Hepatocyte (in vitro differentiated cells): ENCODE results near the gene TPCN2. TPM values are rescaled to one million over a fixed set of nuclear protein-coding genes. Genes with fewer than 3 reads are reported as not detected.

Experiments
- DNase-seq: peaks from one replicate; pipeline ENCODE4 v3.0.0-alpha.2; 2016; ENCODE audit warnings: low spot score
- H2AFZ ChIP-seq: fragments of 200-600 bp; sonication (generic); 2 replicates; pipeline ENCODE4 v1.6.0; 2016; ENCODE audit warnings: antibody characterized with exemption, mild to moderate bottlenecking
- H3K27ac ChIP-seq: fragments of 200-600 bp; sonication (generic); 2 replicates; pipeline ENCODE4 v1.5.1; 2016; ENCODE audit warnings: mild to moderate bottlenecking
- H3K27me3 ChIP-seq: fragments of 200-600 bp; sonication (generic); 2 replicates; pipeline ENCODE4 v1.6.1; 2016
- H3K36me3 ChIP-seq: fragments of 200-600 bp; sonication (generic); replicated peaks from 2 replicates; pipeline ENCODE4 v1.5.1; 2016; ENCODE audit warnings: low read depth; ENCODE audit not compliant: insufficient read depth
- H3K4me1 ChIP-seq: fragments of 200-600 bp; sonication (generic); 2 replicates; pipeline ENCODE4 v1.5.1; 2016; ENCODE audit warnings: mild to moderate bottlenecking, moderate library complexity; ENCODE audit not compliant: insufficient read depth
- H3K4me2 ChIP-seq: fragments of 200-600 bp; sonication (generic); 2 replicates; pipeline ENCODE4 v1.6.0; 2016
- H3K4me3 ChIP-seq: fragments of 200-600 bp; sonication (generic); 2 replicates; pipeline ENCODE4 v1.5.1; 2016; ENCODE audit warnings: mild to moderate bottlenecking
- H3K79me2 ChIP-seq: fragments of 200-600 bp; sonication (generic); 2 replicates; pipeline ENCODE4 v1.6.0; 2017; ENCODE audit warnings: mild to moderate bottlenecking
- H3K9me2 ChIP-seq: fragments of 200-600 bp; sonication (generic); replicated peaks from 2 replicates; pipeline ENCODE4 v1.6.0; 2017; ENCODE audit warnings: mild to moderate bottlenecking; ENCODE audit not compliant: insufficient read depth
- H3K9me3 ChIP-seq: fragments of 200-600 bp; sonication (generic); 2 replicates; pipeline ENCODE4 v1.5.1; 2016; ENCODE audit warnings: low read depth, mild to moderate bottlenecking
- H4K20me1 ChIP-seq: fragments of 200-600 bp; sonication (generic); 2 replicates; pipeline ENCODE4 v1.6.0; 2016; ENCODE audit warnings: mild to moderate bottlenecking; ENCODE audit not compliant: insufficient read depth, poor library complexity, severe bottlenecking
- EZH2 ChIP-seq: fragments of 200-600 bp; sonication (generic); IDR thresholded peaks from 2 replicates; pipeline ENCODE4 v1.6.1; 2016; ENCODE audit warnings: antibody characterized with exemption, mild to moderate bottlenecking, borderline replicate concordance
- EZH2phosphoT487 ChIP-seq: fragments of 200-600 bp; sonication (generic); IDR thresholded peaks from one replicate; pipeline ENCODE4 v1.6.1; 2018; ENCODE audit warnings: antibody characterized with exemption, mild to moderate bottlenecking, low read depth, moderate library complexity; ENCODE audit not compliant: unreplicated experiment, severe bottlenecking
- WGBS: methylation state at CpG from one replicate; pipeline ENCODE4 v1.1.6; 2016; ENCODE audit warnings: low lambda C conversion rate; ENCODE audit errors: missing lambda C conversion rate; 5-methylcytosine and 5-hydroxymethylcytosine counted together
- polyA plus RNA-seq: library from polyadenylated mRNA; unstranded; fragments of >200 nt; fragmentation: Nextera tagmentation; extraction: Ambion mirVana; gene quantifications from 2 replicates; pipeline ENCODE4 v1.2.1, GENCODE V29; 2016
- total RNA-seq: library from RNA; depleted of rRNA; stranded (reverse); fragments of >200 nt; gene quantifications from 2 replicates; pipeline ENCODE4 v1.2.3, GENCODE V29; 2014
- TF ChIP-seq, protein P1 (sequence below): fragments of 200-600 bp; sonication (generic); IDR thresholded peaks from 2 replicates; pipeline ENCODE4 v1.5.1; 2016; ENCODE audit warnings: antibody characterized with exemption, mild to moderate bottlenecking; ENCODE audit not compliant: poor library complexity

Gene TPCN2
- total and polyA plus RNA-seq, 2 experiments from 2014 or later = 16.6 to 21.3 TPM

DNA sequence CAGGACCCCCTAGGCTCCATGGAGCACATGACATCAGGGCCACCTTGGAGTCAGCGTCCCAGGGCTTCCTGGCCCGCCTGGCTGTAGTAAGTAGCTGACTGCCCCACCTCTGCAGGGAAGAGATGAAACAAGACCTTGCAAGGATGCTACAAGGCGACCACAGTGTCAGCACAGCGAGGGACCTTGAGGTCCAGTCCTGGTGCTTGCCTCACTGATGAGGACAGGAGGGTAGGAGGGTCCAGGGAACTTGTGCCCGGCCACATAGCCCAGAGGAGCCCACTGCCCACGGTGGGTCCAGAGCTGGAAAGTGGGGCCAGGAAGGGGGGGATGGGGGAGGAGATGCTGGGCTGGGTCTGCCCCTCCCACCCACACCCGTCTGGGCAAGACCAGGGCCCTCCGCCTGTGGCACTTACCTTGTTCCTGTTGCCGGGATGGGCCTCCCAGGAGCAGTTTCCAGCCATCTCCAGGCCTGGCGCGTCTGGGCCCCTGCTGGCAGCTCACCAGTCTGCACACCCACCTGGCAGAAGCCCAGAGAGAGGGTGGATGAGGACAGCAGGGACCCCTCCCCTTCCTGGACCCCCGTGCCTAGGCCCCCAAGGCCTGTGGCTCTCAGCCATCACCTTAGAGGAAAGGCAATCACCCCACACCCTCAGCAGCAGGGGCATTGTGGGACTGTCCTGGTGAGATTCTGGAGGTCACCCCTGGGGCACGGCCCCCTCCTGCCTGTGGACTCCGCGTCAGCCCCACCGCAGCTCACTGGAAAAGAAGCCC is 39.1 kb upstream of the TPCN2 start:
- no peak for TF ChIP-seq EZH2phosphoT487
- no peak for TF ChIP-seq EZH2
- no peaks in the 10 kb centered on the region for H3K9me2 ChIP-seq
- H3K4me1 ChIP-seq = peaks cover 71% of the 10 kb centered on the region
- WGBS = 83% methylated on average over 14 of the region's 16 CpGs
- no peaks in the 10 kb centered on the region for H3K79me2 ChIP-seq
- H3K4me2 ChIP-seq = peak overlapping the region; percentile 76
- no peaks in the 10 kb centered on the region for H3K36me3 ChIP-seq
- H3K27me3 ChIP-seq = no peaks in the 10 kb centered on the region
- no peak overlapping the region for H3K4me3 ChIP-seq
- H3K27ac ChIP-seq = peak overlapping the region; percentile 96
- H4K20me1 ChIP-seq = no peaks in the 10 kb centered on the region
- no peaks in the 10 kb centered on the region for H3K9me3 ChIP-seq
- H2AFZ ChIP-seq = no peak overlapping the region
- peak; percentile 46 for DNase-seq

DNA sequence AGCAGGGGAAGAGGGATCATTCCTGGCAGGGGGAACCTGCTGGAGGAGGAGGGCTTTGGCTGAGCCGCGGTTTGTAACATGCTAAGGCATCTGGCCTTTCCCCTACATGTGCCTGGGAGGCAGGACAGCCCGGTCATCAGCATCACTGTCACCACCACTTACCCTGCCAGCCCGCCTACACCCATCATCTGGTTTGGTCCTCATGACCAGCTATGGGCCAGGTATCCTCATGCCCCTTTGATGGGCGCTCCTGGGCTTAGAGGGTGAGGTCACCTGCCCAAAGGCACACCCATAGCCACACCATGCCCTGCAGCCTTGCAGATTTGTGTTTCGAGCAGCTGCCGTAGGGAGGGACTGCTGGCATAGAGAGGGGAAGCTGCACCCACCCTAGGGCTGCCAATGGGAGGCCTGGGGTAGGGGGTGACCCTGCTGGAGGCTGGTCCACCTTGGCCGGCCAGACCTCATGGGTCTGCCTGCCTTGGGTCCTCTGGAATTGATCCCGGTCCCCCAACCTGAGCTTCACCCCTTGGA is 38.3 kb upstream of the TPCN2 start:
- DNase-seq = no peak
- no peaks in the 10 kb centered on the region for H3K79me2 ChIP-seq
- peaks cover 78% of the 10 kb centered on the region for H3K4me1 ChIP-seq
- H3K4me2 ChIP-seq = peak overlapping the region; percentile 76
- peak overlapping the region; percentile 96 for H3K27ac ChIP-seq
- H3K27me3 ChIP-seq = no peaks in the 10 kb centered on the region
- no peaks in the 10 kb centered on the region for H3K9me2 ChIP-seq
- TF ChIP-seq EZH2phosphoT487 = no peak
- no peak for TF ChIP-seq EZH2
- TF ChIP-seq, protein P1, sequence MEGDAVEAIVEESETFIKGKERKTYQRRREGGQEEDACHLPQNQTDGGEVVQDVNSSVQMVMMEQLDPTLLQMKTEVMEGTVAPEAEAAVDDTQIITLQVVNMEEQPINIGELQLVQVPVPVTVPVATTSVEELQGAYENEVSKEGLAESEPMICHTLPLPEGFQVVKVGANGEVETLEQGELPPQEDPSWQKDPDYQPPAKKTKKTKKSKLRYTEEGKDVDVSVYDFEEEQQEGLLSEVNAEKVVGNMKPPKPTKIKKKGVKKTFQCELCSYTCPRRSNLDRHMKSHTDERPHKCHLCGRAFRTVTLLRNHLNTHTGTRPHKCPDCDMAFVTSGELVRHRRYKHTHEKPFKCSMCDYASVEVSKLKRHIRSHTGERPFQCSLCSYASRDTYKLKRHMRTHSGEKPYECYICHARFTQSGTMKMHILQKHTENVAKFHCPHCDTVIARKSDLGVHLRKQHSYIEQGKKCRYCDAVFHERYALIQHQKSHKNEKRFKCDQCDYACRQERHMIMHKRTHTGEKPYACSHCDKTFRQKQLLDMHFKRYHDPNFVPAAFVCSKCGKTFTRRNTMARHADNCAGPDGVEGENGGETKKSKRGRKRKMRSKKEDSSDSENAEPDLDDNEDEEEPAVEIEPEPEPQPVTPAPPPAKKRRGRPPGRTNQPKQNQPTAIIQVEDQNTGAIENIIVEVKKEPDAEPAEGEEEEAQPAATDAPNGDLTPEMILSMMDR = no peak
- no peaks in the 10 kb centered on the region for H3K36me3 ChIP-seq
- WGBS = 68% methylated on average over 9 of the region's 9 CpGs
- H2AFZ ChIP-seq = no peak overlapping the region
- no peak overlapping the region for H3K4me3 ChIP-seq
- no peaks in the 10 kb centered on the region for H4K20me1 ChIP-seq
- no peaks in the 10 kb centered on the region for H3K9me3 ChIP-seq

DNA sequence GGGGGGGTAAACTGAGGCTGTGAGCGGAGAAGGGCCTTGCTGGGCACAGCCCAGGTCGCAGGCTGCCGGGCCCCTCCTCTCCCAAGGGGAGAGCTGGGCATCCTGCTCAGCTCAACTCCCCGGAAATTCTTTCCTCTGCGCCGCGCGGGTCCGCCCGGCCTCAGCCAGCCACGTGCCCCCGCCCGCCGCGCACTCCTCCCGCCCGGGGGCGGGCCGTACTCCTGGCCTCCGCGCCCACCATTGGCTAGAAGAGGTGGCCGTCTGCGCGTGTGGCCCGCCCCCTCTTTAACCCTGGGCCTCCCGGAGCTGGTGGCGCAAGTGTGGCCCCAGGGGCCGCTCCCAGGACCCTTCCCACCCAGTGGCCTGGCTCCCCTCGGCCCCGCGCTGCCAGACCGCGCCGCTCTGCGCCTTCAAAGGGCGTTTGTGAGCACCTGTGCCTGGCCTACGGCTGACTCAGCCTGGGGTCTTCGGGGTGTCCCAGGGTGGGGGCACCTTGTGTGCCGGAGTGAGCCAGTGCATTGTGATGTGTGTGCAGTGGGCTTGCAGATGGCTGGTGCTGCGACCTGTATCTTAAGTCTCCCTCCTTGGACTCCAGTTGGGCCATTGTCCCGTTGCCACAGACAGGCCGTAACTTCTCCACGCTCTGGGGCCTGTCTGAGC is 37.6 kb upstream of the TPCN2 start:
- no peaks in the 10 kb centered on the region for H3K79me2 ChIP-seq
- H3K9me3 ChIP-seq = no peaks in the 10 kb centered on the region
- WGBS = 23% methylated on average over 29 of the region's 43 CpGs
- no peak overlapping the region for H3K4me3 ChIP-seq
- no peak for TF ChIP-seq EZH2
- TF ChIP-seq, protein P1 = no peak
- no peak for TF ChIP-seq EZH2phosphoT487
- peak; percentile 91 for DNase-seq
- H3K9me2 ChIP-seq = no peaks in the 10 kb centered on the region
- H4K20me1 ChIP-seq = no peaks in the 10 kb centered on the region
- H3K27me3 ChIP-seq = no peaks in the 10 kb centered on the region
- no peaks in the 10 kb centered on the region for H3K36me3 ChIP-seq
- peak overlapping the region; percentile 76 for H3K4me2 ChIP-seq
- H3K27ac ChIP-seq = peak overlapping the region; percentile 96
- H2AFZ ChIP-seq = no peak overlapping the region
- peaks cover 78% of the 10 kb centered on the region for H3K4me1 ChIP-seq

DNA sequence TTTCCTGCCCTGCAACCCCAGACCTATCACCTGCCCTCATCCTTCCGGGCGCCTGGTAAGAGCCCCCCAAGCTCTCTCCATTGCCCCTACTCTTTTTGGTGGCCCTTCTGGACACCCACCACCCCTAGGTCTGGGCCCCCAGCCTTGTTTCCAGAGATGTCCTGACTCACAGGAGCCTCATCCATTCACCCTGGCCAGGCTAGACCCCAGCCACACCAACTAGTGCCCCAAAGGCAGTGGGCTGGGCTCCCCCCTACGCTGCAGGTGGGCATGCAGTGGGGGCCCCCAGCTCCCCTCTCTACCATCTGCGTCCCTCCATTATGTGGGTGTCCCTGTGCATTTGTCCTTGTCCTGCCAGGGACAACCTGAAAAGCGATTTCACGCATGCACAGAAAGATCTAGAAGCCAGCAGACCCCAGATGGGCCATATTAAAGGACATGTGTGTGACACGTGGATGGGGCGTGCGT is 37.1 kb upstream of the TPCN2 start:
- H3K79me2 ChIP-seq = no peaks in the 10 kb centered on the region
- H3K27me3 ChIP-seq = no peaks in the 10 kb centered on the region
- no peaks in the 10 kb centered on the region for H3K9me2 ChIP-seq
- H3K4me1 ChIP-seq = peaks cover 78% of the 10 kb centered on the region
- H3K36me3 ChIP-seq = no peaks in the 10 kb centered on the region
- no peak overlapping the region for H3K4me3 ChIP-seq
- 94% methylated on average over 9 of the region's 9 CpGs for WGBS
- H3K9me3 ChIP-seq = no peaks in the 10 kb centered on the region
- no peak overlapping the region for H3K27ac ChIP-seq
- DNase-seq = no peak
- H3K4me2 ChIP-seq = peak overlapping the region; percentile 76
- H2AFZ ChIP-seq = no peak overlapping the region
- TF ChIP-seq EZH2 (no peak), EZH2phosphoT487 (no peak)
- TF ChIP-seq, protein P1 = no peak
- no peaks in the 10 kb centered on the region for H4K20me1 ChIP-seq
